NCI-H460 (cell line): ENCODE results near the gene SLC35G4. TPM values are rescaled to one million over a fixed set of nuclear protein-coding genes. Genes with fewer than 3 reads are reported as not detected.
"Not testable (repeated sequence)": the region's sequence is repeated elsewhere in the genome, so short reads cannot be mapped to it uniquely, and the experiment has no call there.

Source experiments
- DNase-seq: peaks from one replicate; pipeline ENCODE4 v3.0.0-alpha.2; 2016; ENCODE audit warnings: low read depth; ENCODE audit errors: extremely low read depth
- small RNA-seq, 2 experiments: library from RNA; depleted of rRNA; stranded (forward); fragments of <200 nt; gene quantifications; one replicate each; pipeline ENCODE3, GENCODE V24; 2014
- total RNA-seq: library from RNA; depleted of rRNA; stranded (reverse); fragments of >200 nt; shearing (Covaris generic); gene quantifications from 2 replicates; pipeline ENCODE4 v1.2.3, GENCODE V29; 2014; rRNA removed

The SLC35G4 gene
- total RNA-seq, 1 experiment from 2014 or later, result not detected

- not testable (repeated sequence) for DNase-seq
These were observed 3.7 kb downstream of the SLC35G4 start for GRCh38 chr18:11613073-11613472.

DNA sequence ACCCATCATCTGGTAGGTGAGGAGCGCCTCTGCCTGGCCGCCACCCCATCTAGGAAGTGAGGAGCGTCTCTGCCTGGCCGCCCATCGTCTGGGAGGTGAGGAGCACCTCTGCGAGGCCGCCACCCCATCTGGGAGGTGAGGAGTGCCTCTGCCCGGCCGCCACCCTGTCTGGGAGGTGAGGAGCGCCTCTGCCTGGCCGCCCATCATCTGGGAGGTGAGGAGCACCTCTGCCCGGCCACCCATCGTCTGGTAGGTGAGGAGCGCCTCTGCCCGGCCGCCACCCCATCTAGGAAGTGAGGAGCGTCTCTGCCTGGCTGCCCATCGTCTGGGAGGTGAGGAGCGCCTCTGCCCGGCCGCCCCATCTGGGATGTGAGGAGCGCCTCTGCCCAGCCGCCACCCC, 4.2 kb downstream of the SLC35G4 start:
- DNase-seq, result not testable (repeated sequence)

GRCh38 chr18:11614042-11614441, 4.6 kb downstream of the SLC35G4 start:
- DNase-seq, result not testable (repeated sequence)

DNA sequence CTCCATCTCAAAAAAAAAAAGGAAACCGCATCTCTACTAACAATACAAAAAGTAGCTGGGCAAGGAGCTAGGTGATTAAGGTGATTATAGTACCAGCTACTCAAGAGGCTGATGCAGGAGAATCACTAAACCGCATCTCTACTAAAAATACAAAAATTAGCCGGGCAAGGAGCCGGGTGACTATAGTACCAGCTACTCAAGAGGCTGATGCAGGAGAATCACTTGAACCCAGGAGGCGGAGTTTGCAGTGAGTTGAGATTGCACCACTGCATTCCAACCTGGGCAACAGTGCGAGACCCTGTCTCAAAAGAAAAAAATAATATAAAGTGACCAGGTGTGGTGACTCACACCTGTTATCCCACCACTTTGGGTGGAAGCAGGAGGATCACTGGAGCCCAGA, 5.6 kb downstream of the SLC35G4 start:
- not testable (repeated sequence) for DNase-seq

DNA sequence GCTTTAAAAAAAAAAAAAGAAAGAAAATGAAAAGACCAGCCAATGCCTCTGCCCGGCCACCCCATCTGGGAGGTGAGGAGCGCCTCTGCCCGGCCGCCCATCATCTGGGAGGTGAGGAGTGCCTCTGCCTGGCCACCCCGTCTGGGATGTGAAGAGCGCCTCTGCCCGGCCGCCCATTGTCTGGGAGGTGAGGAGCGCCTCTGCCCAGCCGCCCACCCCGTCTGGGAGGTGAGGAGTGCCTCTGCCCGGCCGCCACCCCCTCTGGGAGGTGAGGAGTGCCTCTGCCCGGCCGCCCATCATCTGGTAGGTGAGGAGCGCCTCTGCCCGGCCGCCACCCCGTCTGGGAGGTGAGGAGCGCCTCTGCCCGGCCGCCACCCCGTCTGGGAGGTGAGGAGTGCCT, 37.9 kb downstream of the SLC35G4 start:
- DNase-seq, result not testable (repeated sequence)

DNA sequence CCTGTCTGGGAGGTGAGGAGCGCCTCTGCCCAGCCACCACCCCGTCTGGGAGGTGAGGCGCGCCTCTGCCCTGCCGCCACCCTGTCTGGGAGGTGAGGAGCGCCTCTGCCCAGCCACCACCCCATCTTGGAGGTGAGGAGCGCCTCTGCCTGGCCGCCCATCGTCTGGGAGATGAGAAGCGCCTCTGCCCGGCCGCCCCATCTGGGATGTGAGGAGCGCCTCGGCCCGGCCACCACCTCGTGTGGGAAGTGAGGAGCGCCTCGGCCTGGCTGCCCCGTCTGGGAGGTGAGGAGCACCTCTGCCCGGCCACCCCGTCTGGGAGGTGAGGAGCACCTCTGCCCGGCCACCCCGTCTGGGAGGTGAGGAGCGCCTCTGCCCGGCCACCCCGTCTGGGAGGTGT, 38.4 kb downstream of the SLC35G4 start:
- not testable (repeated sequence) for DNase-seq

DNA sequence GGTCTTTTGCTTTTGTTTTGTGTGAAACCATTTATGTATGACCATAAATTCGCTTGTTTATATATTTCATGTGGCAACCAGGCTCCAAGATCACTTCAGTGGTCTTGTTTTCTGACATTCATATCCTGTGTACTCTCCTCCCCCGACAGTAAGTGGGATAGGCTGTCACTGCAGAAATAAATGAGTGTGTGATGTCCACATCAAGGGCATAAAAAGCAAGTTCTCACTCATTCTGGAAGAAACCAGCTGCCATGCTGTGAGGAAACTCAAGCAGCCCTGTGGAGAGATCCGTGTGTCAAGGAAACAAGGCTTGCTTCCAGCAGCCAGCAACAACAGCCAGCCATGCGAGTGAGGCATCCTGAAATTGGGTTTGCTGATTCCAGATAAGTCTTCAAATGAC, 40.4 kb downstream of the SLC35G4 start:
- DNase-seq, result no peak

DNA sequence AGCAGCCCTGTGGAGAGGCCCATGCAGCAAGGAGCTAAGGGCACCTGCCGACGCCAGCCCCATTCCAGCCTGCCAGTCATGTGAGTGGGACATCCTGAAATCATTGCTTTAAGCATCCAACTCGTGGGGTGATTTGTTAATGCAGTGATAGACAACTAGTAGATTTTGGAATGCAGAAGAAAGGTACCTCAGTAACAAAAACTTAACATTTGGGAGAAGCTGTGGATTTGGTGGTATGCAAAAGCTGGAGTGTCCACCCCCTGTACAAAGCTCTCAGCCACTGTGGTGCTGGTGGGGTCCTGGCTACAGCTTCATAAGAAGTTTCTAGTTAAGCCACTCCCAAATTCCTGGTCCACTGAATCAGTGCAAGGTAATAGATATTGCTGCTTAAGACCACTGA, 42.5 kb downstream of the SLC35G4 start:
- no peak for DNase-seq

DNA sequence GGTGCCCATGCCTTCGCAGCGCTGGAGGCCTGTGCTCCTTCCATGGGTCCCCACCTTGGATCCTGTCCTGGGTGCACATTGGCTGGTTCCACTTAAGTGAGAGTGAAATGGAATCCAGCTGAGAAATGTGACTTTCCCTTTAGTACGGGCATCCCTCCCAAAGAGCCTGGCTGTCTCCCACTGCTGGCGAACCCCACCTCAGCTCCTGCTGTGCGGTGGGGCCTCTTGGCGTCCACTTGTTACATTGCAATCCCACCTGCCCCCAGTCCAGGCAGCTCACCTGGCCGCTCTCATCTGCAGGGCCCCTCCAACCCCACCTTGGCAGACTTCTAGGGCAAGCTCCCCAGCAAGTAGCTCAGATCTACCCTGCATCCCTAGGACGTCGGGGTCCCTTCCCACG, 44.1 kb downstream of the SLC35G4 start:
- DNase-seq, result no peak

DNA sequence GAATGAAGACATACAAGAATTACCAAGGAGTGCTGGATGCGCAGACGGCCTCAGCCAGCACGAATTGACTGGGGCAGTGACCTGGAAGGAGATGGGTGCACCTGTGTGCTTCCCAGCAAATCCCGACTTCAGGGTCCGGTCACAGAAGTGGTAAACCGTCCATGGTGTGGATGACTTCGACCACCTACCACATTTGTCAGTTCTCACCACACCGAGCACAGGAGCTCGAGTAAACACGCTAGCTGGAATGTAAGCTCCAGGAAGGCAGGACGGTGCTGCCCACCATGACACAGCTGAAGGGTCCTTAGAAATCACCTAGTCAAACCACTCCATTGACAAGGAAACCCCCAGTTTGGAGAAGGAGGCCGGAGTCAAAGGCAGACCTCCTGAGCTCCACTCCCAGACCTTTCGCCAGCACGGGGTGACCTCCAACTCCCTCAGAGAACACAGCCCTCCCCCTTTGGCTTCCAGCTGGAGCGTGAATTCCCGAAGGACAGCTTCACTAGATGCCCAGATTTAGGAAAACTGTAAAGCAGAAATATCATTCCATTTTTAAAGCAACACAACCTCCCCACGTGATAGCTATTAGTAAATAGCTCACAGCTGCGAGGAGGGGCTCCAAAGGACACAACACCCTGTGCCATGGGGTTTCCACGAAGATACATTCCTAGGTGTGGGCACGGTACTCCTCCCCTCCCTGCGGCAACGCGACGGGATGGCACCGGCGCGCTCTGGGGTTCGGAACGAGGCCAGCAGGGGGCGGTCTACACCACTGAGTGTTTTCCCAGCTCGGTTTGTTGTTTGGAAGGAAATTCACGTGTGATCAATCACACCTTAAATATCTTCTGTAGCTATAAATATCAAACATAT, 45.6 kb downstream of the SLC35G4 start:
- peak; percentile 27 for DNase-seq

DNA sequence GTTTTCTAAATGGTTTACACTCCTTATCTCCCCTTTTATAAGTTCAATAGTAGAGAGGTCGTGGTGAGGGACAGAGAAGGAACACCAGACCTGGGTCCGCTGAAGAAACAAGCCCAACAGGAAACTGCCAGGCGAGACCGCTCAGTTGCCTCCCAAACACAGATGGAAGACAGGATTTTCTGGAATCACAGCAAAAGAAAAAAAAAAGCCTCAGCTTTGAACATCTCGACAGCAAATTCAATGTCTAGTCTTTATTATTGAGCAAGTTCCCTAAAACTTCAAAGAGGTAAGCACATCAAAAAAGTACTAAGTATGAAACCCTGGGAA, 46.2 kb downstream of the SLC35G4 start:
- no peak for DNase-seq

GRCh38 chr18:11657152-11657551, 47.8 kb downstream of the SLC35G4 start:
- no peak for DNase-seq

- no peak for DNase-seq
These were observed 48.2 kb downstream of the SLC35G4 start for GRCh38 chr18:11657554-11657953.

DNA sequence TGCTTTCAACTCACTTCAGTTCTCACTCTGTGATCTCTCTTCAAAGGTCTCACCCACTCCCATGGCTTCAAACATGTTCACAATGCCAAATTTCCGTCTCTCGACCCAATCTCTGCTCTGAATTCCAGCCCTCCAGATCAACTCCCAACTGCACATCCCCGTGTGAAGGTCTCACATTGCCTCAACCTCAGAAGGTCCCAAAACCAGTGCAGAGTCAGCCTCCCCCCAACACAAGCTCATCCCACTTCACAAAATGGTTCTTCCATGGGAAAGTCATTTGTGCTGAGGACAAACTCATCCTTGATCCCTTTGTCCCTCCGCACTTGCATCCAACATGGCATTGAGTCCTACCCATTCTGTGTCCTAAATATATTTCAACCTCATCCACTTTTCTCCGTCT, 48.6 kb downstream of the SLC35G4 start:
- DNase-seq, result no peak

- no peak for DNase-seq
These were observed 49.6 kb downstream of the SLC35G4 start for GRCh38 chr18:11658989-11659388.

Small RNA genes within 50 kb of the gene (small RNA-seq; reads per million reads assigned to genes)
- gene AP001120.4, result 0 reads per million in 2 experiments

Other genes with a start within 250 kb of the SLC35G4 start
- gene GNAL, start 79.7 kb downstream of the SLC35G4 start, total RNA-seq, result 8.6 TPM in 2 replicates
- gene CHMP1B, start 241.8 kb downstream of the SLC35G4 start, total RNA-seq, result 129 and 136 TPM in 2 replicates